Activated B cell treated with CpG ODN at 0.5 μM for 24 hours (primary cell): Measurements from ENCODE around the gene GCAT. TPM values are rescaled to one million over a fixed set of nuclear protein-coding genes. Genes with fewer than 3 reads are reported as not detected.

Experiments used
- ATAC-seq: fragments of 200-7000 bp; cut with Tn5 transposase; one replicate; pipeline ENCODE4 v1.10.0; 2021; ENCODE audit warnings: low read depth, mild to moderate bottlenecking, moderate library complexity
- CTCF ChIA-PET: fragments of 350-600 bp; sonication (Branson Sonifier 250); formaldehyde crosslinking; loops from one replicate; lab custom pipeline; 2021; ENCODE audit warnings: antibody characterized with exemption; lab: Charles Lee
- POLR2A ChIA-PET: fragments of 350-600 bp; sonication (Branson Sonifier 250); formaldehyde crosslinking; loops from one replicate; lab custom pipeline; 2021; ENCODE audit warnings: antibody characterized with exemption; lab: Charles Lee
- DNase-seq: peaks from one replicate; pipeline ENCODE4 v3.0.0; 2022
- H3K27ac Mint-ChIP-seq: one replicate; pipeline ENCODE4 v1.8.0; 2020; ENCODE audit warnings: mixed read lengths
- H3K27me3 Mint-ChIP-seq: one replicate; pipeline ENCODE4 v1.8.0; 2021; ENCODE audit warnings: mixed read lengths
- H3K36me3 Mint-ChIP-seq: one replicate; pipeline ENCODE4 v1.8.0; 2021; ENCODE audit warnings: low read depth, mixed read lengths
- H3K4me1 Mint-ChIP-seq: one replicate; pipeline ENCODE4 v1.8.0; 2021; ENCODE audit warnings: mixed read lengths
- H3K4me3 Mint-ChIP-seq: one replicate; pipeline ENCODE4 v1.8.0; 2020; ENCODE audit warnings: mild to moderate bottlenecking, mixed read lengths
- H3K9me3 Mint-ChIP-seq: one replicate; pipeline ENCODE4 v1.8.0; 2020; ENCODE audit warnings: mixed read lengths
- intact Hi-C: fragments of 100-400 bp; cut with micrococcal nuclease; formaldehyde crosslinking; loops from one replicate; pipeline ENCODE4 v1.15.1; 2024
- total RNA-seq: library from RNA; stranded (reverse); gene quantifications from 2 replicates; pipeline ENCODE4 v1.2.3, GENCODE V29; 2022
- TF ChIP-seq, protein P1 (sequence below): fragments of 200-600 bp; IDR thresholded peaks from one replicate; pipeline ENCODE4 v1.8.0; 2022; ENCODE audit warnings: antibody characterized with exemption, mild to moderate bottlenecking

The GCAT gene
- total RNA-seq, 1 donor from 2014 or later: 0.40 TPM

GRCh38 chr22:37806409-37807333, 1.1 kb upstream of the GCAT start:
- H3K4me1 Mint-ChIP-seq: peaks cover 47% of the 10 kb centered on the region
- CTCF ChIA-PET: interaction anchor here (1.6 to 3.6 kb wide), 2 partner anchors 12 to 198 kb away, joined by 5 to 21 read pairs; partner anchors contain the start of gene GGA1
- peaks cover 46% of the 10 kb centered on the region for H3K27me3 Mint-ChIP-seq
- ATAC-seq: no peak
- no peak for DNase-seq
- TF ChIP-seq, protein P1, sequence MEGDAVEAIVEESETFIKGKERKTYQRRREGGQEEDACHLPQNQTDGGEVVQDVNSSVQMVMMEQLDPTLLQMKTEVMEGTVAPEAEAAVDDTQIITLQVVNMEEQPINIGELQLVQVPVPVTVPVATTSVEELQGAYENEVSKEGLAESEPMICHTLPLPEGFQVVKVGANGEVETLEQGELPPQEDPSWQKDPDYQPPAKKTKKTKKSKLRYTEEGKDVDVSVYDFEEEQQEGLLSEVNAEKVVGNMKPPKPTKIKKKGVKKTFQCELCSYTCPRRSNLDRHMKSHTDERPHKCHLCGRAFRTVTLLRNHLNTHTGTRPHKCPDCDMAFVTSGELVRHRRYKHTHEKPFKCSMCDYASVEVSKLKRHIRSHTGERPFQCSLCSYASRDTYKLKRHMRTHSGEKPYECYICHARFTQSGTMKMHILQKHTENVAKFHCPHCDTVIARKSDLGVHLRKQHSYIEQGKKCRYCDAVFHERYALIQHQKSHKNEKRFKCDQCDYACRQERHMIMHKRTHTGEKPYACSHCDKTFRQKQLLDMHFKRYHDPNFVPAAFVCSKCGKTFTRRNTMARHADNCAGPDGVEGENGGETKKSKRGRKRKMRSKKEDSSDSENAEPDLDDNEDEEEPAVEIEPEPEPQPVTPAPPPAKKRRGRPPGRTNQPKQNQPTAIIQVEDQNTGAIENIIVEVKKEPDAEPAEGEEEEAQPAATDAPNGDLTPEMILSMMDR: no peak
- intact Hi-C loops: loop anchor here (1.0 to 2.0 kb wide), 4 partner anchors 12 to 197 kb away; partner anchors contain the start of gene ANKRD54
- peak overlapping the region; percentile 70 for H3K4me3 Mint-ChIP-seq
- POLR2A ChIA-PET: interaction anchor here (0.7 to 1.6 kb wide), 3 partner anchors 37 to 397 kb away, joined by 3 to 12 read pairs (median 4); partner anchors contain the start of gene ANKRD54
- peak overlapping the region; percentile 19 for H3K27ac Mint-ChIP-seq
- H3K9me3 Mint-ChIP-seq: no peaks in the 10 kb centered on the region
- no peaks in the 10 kb centered on the region for H3K36me3 Mint-ChIP-seq

DNA sequence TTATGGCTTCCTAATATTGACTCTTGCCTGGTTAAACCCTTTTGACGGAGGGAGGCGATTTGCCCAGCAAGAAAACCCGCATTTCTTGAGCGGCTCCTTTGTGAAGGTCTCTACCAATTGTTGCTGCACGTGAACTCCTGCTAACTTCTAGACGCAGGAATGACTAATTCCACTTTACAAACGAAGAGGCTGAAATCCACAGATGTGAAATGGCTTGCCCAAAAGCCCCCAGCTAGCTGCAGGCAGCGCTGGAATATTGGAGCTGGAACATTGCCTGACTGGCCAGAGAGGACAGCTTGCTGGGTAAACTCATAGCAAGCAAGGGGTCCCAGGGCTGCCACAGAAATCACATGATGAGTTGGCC, 542 bp downstream of the GCAT start:
- ChIA-PET CTCF (interaction anchor here (1.3 to 3.6 kb wide), 3 partner anchors 10 to 200 kb away, joined by 3 to 21 read pairs (median 5); partner anchors contain the start of gene GGA1), POLR2A (interaction anchor here (0.8 to 1.6 kb wide), 3 partner anchors 10 to 40 kb away, joined by 3 to 12 read pairs (median 4); partner anchors contain the start of gene ANKRD54)
- peaks cover 37% of the 10 kb centered on the region for H3K4me1 Mint-ChIP-seq
- H3K9me3 Mint-ChIP-seq: no peaks in the 10 kb centered on the region
- ATAC-seq: no peak
- H3K27ac Mint-ChIP-seq: no peak overlapping the region
- H3K36me3 Mint-ChIP-seq: no peaks in the 10 kb centered on the region
- peak overlapping the region; percentile 70 for H3K4me3 Mint-ChIP-seq
- TF ChIP-seq, protein P1: no peak
- H3K27me3 Mint-ChIP-seq: peaks cover 43% of the 10 kb centered on the region
- DNase-seq: no peak
- intact Hi-C loops: no loop called here

DNA sequence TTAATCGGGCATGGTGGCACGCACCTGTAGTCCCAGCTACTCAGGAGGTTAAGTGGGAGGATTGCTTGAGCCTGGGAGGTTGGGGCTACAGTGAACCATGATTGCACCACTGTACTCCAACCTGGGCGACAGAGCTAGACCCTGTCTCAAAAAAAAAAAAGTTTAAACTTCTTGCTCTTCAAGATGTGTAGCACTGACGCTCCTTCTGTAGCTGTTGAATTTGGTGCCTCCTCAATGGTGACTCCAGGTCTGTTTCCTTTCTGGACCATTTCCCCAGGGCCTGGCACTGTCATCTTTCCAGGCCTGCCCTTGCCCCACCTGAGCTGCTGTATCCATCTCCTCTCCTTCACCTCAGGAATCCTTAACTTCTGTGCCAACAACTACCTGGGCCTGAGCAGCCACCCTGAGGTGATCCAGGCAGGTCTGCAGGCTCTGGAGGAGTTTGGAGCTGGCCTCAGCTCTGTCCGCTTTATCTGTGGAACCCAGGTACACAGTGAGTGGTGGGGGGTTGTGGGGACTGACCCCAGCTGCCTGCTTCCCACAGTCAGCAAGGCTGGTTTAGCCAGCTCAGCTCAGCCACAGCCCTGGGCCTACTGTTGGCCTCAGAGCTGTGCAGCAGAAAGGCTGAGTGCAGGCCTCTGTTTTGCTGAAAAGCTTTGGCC, 2.1 kb downstream of the GCAT start:
- POLR2A ChIA-PET: interaction anchor here (0.5 kb wide), 1 partner anchor 136 kb away, joined by 4 read pairs; no protein-coding TSS in a partner anchor
- Mint-ChIP-seq H3K27ac (no peak overlapping the region), H3K36me3 (no peaks in the 10 kb centered on the region), H3K4me3 (no peak overlapping the region), H3K4me1 (peaks cover 29% of the 10 kb centered on the region), H3K27me3 (peaks cover 33% of the 10 kb centered on the region), H3K9me3 (no peaks in the 10 kb centered on the region)
- CTCF ChIA-PET: interaction anchor here (1.1 to 3.6 kb wide), 2 partner anchors 9 to 167 kb away, joined by 3 to 21 read pairs; no protein-coding TSS in a partner anchor
- DNase-seq: no peak
- TF ChIP-seq, protein P1: no peak
- ATAC-seq: no peak
- intact Hi-C loops: no loop called here

GRCh38 chr22:37811867-37812266, 4.1 kb downstream of the GCAT start:
- ATAC-seq: no peak
- intact Hi-C loops: no loop called here
- H3K4me3 Mint-ChIP-seq: no peak overlapping the region
- no peaks in the 10 kb centered on the region for H3K36me3 Mint-ChIP-seq
- POLR2A ChIA-PET: no interaction called here
- H3K27me3 Mint-ChIP-seq: peaks cover 22% of the 10 kb centered on the region
- TF ChIP-seq, protein P1: no peak
- H3K4me1 Mint-ChIP-seq: peaks cover 14% of the 10 kb centered on the region
- H3K9me3 Mint-ChIP-seq: no peaks in the 10 kb centered on the region
- CTCF ChIA-PET: no interaction called here
- no peak overlapping the region for H3K27ac Mint-ChIP-seq
- DNase-seq: no peak
